ENCODE results near the gene ARHGAP24. TPM values are rescaled to one million over a fixed set of nuclear protein-coding genes. Genes with fewer than 3 reads are reported as not detected.

Gene ARHGAP24
- total and polyA plus RNA-seq, 10 of the 15 experiments (the other 5 are each of a cell fraction or from before 2014, with no cell fraction given): 0.10 to 4.2 (median 0.52) TPM

DNA sequence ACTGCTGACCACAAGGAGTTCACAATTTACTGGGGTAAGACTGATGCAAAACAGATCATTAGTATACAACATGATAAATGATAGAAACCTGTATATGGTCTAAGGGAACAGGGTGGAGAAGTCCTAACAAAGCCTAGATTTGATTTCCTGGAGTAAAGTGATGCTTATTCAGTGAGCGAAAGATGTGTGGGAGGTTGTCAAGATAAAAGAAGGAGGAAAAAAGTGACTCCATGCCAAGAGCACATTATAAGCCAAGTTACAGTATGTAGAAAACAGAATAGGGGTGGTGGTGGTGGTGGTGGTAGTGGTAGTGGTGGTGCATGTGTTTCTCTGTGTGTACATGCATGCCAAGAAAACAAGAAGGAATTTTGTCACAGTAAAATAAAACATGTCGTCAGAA is 559.7 kb downstream of the ARHGAP24 start:
- Histone ChIP-seq H3K79me2 (ENCODE audit: control insufficient read depth, insufficient read depth, low read length) (no peaks in the 10 kb centered on the region), H3K36me3 (ENCODE audit: control insufficient read depth in 2 of 2, insufficient read depth in 2 of 2, low read length in 1 of 2) (no peaks in the 10 kb centered on the region), H3K27me3 (replicated peaks in 1 of 2; ENCODE audit: control insufficient read depth in 2 of 2, insufficient read depth in 2 of 2, low read length in 1 of 2) (no peaks in the 10 kb centered on the region), H4K20me1 (ENCODE audit: control insufficient read depth, insufficient read depth) (no peaks in the 10 kb centered on the region), H3K9me3 (replicated peaks; ENCODE audit: control insufficient read depth, insufficient read depth, low read length) (no peaks in the 10 kb centered on the region), H2AFZ (ENCODE audit: control insufficient read depth, low read depth, low read length) (no peak overlapping the region), H3K4me1 (ENCODE audit: control insufficient read depth, insufficient read depth, low read length) (no peaks in the 10 kb centered on the region), H3K27ac (ENCODE audit: control insufficient read depth, insufficient read depth) (no peak overlapping the region), H3K4me3 (no peak overlapping the region), H3K9ac (ENCODE audit: control insufficient read depth, insufficient read depth, low read length) (no peak overlapping the region), H3K4me2 (ENCODE audit: control insufficient read depth, insufficient read depth) (no peak overlapping the region)
- no TSS peak for BruUV-seq (replicated peaks)
- WGBS (ENCODE audit: insufficient coverage, insufficient replicate concordance, low lambda C conversion rate, missing lambda C conversion rate): 54% methylated on average over 2 of the region's 2 CpGs
- TF ChIP-seq, protein P1, sequence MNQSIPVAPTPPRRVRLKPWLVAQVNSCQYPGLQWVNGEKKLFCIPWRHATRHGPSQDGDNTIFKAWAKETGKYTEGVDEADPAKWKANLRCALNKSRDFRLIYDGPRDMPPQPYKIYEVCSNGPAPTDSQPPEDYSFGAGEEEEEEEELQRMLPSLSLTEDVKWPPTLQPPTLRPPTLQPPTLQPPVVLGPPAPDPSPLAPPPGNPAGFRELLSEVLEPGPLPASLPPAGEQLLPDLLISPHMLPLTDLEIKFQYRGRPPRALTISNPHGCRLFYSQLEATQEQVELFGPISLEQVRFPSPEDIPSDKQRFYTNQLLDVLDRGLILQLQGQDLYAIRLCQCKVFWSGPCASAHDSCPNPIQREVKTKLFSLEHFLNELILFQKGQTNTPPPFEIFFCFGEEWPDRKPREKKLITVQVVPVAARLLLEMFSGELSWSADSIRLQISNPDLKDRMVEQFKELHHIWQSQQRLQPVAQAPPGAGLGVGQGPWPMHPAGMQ (IDR thresholded peaks at IDR 0.05; ENCODE audit: borderline replicate concordance): no peak
- no peak for TF ChIP-seq E2F8 (IDR thresholded peaks at IDR 0.05; ENCODE audit: low read depth, partially characterized antibody)
- in situ Hi-C loops (cut with MboI) (no loop called here), intact Hi-C loops (cut with micrococcal nuclease; ENCODE audit: unreplicated experiment) (no loop called here)
- FAIRE-seq (no peak), ATAC-seq (no peak), DNase-seq (ENCODE audit: low read depth, low spot score) (no peak)
- POLR2A ChIA-PET: no interaction called here
- SMC1A ChIA-PET (ENCODE audit: uncharacterized antibody, unreplicated experiment): no interaction called here
- CTCF ChIA-PET: no interaction called here
- RAD21 ChIA-PET (ENCODE audit: unreplicated experiment): no interaction called here

GRCh38 chr4:86035688-86036087 is 560.7 kb downstream of the ARHGAP24 start:
- Histone ChIP-seq H2AFZ (ENCODE audit: control insufficient read depth, low read depth, low read length) (no peak overlapping the region), H4K20me1 (ENCODE audit: control insufficient read depth, insufficient read depth) (no peaks in the 10 kb centered on the region), H3K27ac (ENCODE audit: control insufficient read depth, insufficient read depth) (no peak overlapping the region), H3K4me2 (ENCODE audit: control insufficient read depth, insufficient read depth) (no peak overlapping the region), H3K9me3 (replicated peaks; ENCODE audit: control insufficient read depth, insufficient read depth, low read length) (no peaks in the 10 kb centered on the region), H3K79me2 (ENCODE audit: control insufficient read depth, insufficient read depth, low read length) (no peaks in the 10 kb centered on the region), H3K27me3 (replicated peaks in 1 of 2; ENCODE audit: control insufficient read depth in 2 of 2, insufficient read depth in 2 of 2, low read length in 1 of 2) (no peaks in the 10 kb centered on the region), H3K9ac (ENCODE audit: control insufficient read depth, insufficient read depth, low read length) (no peak overlapping the region), H3K4me1 (ENCODE audit: control insufficient read depth, insufficient read depth, low read length) (no peaks in the 10 kb centered on the region), H3K4me3 (no peak overlapping the region), H3K36me3 (ENCODE audit: control insufficient read depth in 2 of 2, insufficient read depth in 2 of 2, low read length in 1 of 2) (no peaks in the 10 kb centered on the region)
- ChIA-PET CTCF (interaction anchor here (0.7 to 1.4 kb wide), 2 partner anchors 9 to 324 kb away, joined by 3 to 5 read pairs; no protein-coding TSS in a partner anchor), RAD21 (ENCODE audit: unreplicated experiment) (no interaction called here), POLR2A (interaction anchor here (0.5 kb wide), 1 partner anchor 818 kb away, joined by 4 read pairs; no protein-coding TSS in a partner anchor), SMC1A (ENCODE audit: uncharacterized antibody, unreplicated experiment) (interaction anchor here (1.0 kb wide), 1 partner anchor 89 kb away, joined by 3 read pairs; no protein-coding TSS in a partner anchor)
- no peak for FAIRE-seq
- no peak for DNase-seq (ENCODE audit: low read depth, low spot score)
- peak; percentile 7; the same call in 1 of the 2 replicates for TF ChIP-seq SPI1 (IDR thresholded peaks at IDR 0.05; ENCODE audit: borderline replicate concordance, insufficient read depth, low read depth, low read length)
- no peak for TF ChIP-seq RAD51 (IDR thresholded peaks at IDR 0.05)
- ATAC-seq: peak; percentile 40; the same call in 2 of the 3 replicates
- intact Hi-C loops (cut with micrococcal nuclease; ENCODE audit: unreplicated experiment) (no loop called here), in situ Hi-C loops (cut with MboI) (no loop called here)
- no TSS peak for BruUV-seq (replicated peaks)
- 0% methylated on average over 1 of the region's 1 CpG for WGBS (ENCODE audit: insufficient coverage, insufficient replicate concordance, low lambda C conversion rate, missing lambda C conversion rate)
